ENCODE measurements around the gene UQCC3. TPM values are rescaled to one million over a fixed set of nuclear protein-coding genes. Genes with fewer than 3 reads are reported as not detected.

UQCC3 gene
- total and polyA plus RNA-seq, 2 of the 13 experiments (the other 11 are each of a cell fraction or from before 2014, with no cell fraction given): 7.7 to 16.0 TPM

GRCh38 chr11:62671236-62671607, 251 bp upstream of the UQCC3 start (continued):
- TF ChIP-seq ZNF280D (CRISPR knock-in tag; IDR thresholded peaks at IDR 0.05) (peak; percentile 33; the same call in 1 of the 2 replicates), ATF7-NPFF (CRISPR knock-in tag; IDR thresholded peaks at IDR 0.05; ENCODE audit: low read depth) (peak; percentile 65; the same call in 1 of the 2 replicates), SIN3B (IDR thresholded peaks at IDR 0.05; ENCODE audit: low read length) (no peak), CREB1 (IDR thresholded peaks at IDR 0.05) (no peak), CREB1 (CRISPR knock-in tag; IDR thresholded peaks at IDR 0.05) (peak; percentile 28; the same call in 1 of the 2 replicates), ARID3A (IDR thresholded peaks at IDR 0.05; ENCODE audit: low read depth, low read length) (no peak), CENPT (CRISPR knock-in tag; IDR thresholded peaks at IDR 0.05; ENCODE audit: low read depth) (no peak), ZBTB26 (CRISPR knock-in tag; IDR thresholded peaks at IDR 0.05; ENCODE audit: borderline replicate concordance) (no peak), SNAI1 (CRISPR knock-in tag; IDR thresholded peaks at IDR 0.05; ENCODE audit: borderline replicate concordance) (0 out of 2 replicates have a peak, but pooled peaks have one; percentile 19), SKI (IDR thresholded peaks at IDR 0.05; ENCODE audit: partially characterized antibody) (no peak), ISX (CRISPR knock-in tag; conservative IDR thresholded peaks at IDR 0.05) (0 out of 2 replicates have a peak, but pooled peaks have one; percentile 71), ZBTB37 (CRISPR knock-in tag; IDR thresholded peaks at IDR 0.05) (0 out of 2 replicates have a peak, but pooled peaks have one; percentile 17), AHDC1 (CRISPR knock-in tag; IDR thresholded peaks at IDR 0.05; ENCODE audit: borderline replicate concordance) (no peak), ZNF343 (CRISPR knock-in tag; IDR thresholded peaks at IDR 0.05) (no peak), NFKBIZ (CRISPR knock-in tag; IDR thresholded peaks at IDR 0.05) (no peak), ZNF839 (CRISPR knock-in tag; IDR thresholded peaks at IDR 0.05; ENCODE audit: borderline replicate concordance) (no peak), THYN1 (CRISPR knock-in tag; IDR thresholded peaks at IDR 0.05; ENCODE audit: borderline replicate concordance, low read depth) (no peak)
